Measurements from ENCODE around the gene SMARCB1.

DNA sequence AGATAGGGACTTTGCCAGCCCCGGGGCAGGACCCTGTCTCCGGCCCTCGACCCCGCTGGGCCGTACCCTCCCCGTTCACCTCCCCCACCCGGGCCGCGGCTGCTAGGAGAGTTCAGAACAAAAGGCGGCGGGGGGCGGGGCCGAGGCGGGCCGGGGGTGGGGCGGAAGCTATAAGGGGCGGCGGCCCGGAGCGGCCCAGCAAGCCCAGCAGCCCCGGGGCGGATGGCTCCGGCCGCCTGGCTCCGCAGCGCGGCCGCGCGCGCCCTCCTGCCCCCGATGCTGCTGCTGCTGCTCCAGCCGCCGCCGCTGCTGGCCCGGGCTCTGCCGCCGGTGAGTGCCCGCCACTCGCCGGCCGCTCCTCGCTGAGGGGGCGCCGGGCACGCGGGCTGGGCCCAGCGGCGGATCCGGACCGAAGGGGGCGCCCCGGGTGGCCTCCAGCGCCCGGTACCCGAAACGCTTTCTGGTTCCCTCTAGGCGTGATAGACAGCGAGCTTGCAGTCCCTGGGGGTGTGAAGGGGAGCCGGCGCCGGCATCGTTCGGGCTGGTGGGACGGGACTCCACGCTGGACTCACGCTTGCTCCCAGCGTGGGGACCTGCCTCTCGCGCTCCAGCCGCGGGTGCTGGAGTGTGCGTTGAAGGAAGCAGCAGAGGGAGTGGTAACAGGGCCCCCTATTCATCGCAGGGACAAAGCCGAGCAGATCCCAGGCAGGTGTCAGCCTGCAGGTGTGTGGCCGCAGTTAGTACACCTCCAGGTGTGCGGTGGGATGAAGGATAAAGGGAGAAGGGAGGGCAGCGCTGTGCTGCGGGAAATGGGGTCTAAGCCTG lies 13.9 kb upstream of the SMARCB1 start, which contains the start of gene MMP11:
- TF ChIP-seq, protein P1, sequence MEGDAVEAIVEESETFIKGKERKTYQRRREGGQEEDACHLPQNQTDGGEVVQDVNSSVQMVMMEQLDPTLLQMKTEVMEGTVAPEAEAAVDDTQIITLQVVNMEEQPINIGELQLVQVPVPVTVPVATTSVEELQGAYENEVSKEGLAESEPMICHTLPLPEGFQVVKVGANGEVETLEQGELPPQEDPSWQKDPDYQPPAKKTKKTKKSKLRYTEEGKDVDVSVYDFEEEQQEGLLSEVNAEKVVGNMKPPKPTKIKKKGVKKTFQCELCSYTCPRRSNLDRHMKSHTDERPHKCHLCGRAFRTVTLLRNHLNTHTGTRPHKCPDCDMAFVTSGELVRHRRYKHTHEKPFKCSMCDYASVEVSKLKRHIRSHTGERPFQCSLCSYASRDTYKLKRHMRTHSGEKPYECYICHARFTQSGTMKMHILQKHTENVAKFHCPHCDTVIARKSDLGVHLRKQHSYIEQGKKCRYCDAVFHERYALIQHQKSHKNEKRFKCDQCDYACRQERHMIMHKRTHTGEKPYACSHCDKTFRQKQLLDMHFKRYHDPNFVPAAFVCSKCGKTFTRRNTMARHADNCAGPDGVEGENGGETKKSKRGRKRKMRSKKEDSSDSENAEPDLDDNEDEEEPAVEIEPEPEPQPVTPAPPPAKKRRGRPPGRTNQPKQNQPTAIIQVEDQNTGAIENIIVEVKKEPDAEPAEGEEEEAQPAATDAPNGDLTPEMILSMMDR (IDR thresholded peaks at IDR 0.05) = no peak
- no peak for TF ChIP-seq POLR2A (IDR thresholded peaks at IDR 0.05)
